ENCODE data around the gene ATP13A3. TPM values are rescaled to one million over a fixed set of nuclear protein-coding genes. Genes with fewer than 3 reads are reported as not detected.

Gene ATP13A3
- total and polyA plus RNA-seq, 11 donors = 26.6 to 237 (median 105) TPM

- peaks cover 0 to 16% (median 4%) of the 10 kb centered on the region in 9 donors for H3K27me3 ChIP-seq
- H3K4me3 ChIP-seq = no peak overlapping the region
- H3K27ac ChIP-seq = no peak overlapping the region
- TF ChIP-seq CTCF (IDR thresholded peaks at IDR 0.05) (no peak), POLR2A (IDR thresholded peaks at IDR 0.05) (no peak)
- ATAC-seq (no peak), DNase-seq (no peak)
- no peaks in the 10 kb centered on the region for H3K4me1 ChIP-seq
- H3K9me3 ChIP-seq = no peaks in the 10 kb centered on the region
- WGBS, 4 donors = 84 to 100% (median 94%) methylated on average over 11 to 12 of the region's 12 CpGs
- intact Hi-C loops (cut with DNase I) = no loop called here
- no peaks in the 10 kb centered on the region for H3K36me3 ChIP-seq
Measured at GRCh38 chr3:194384569-194385001, 102.2 kb downstream of the ATP13A3 start.

- intact Hi-C loops (cut with DNase I) = no loop called here
- 77 to 81% (median 80%) methylated on average over 6 of the region's 6 CpGs for WGBS, 4 donors
- no peaks in the 10 kb centered on the region for H3K4me1 ChIP-seq
- no peak for TF ChIP-seq POLR2A (IDR thresholded peaks at IDR 0.05)
- no peak for TF ChIP-seq CTCF (IDR thresholded peaks at IDR 0.05)
- peaks cover 0 to 17% (median 4%) of the 10 kb centered on the region in 9 donors for H3K27me3 ChIP-seq
- H3K9me3 ChIP-seq = no peaks in the 10 kb centered on the region
- no peak overlapping the region for H3K4me3 ChIP-seq
- DNase-seq (no peak), ATAC-seq (no peak)
- H3K36me3 ChIP-seq = no peaks in the 10 kb centered on the region
- no peak overlapping the region for H3K27ac ChIP-seq
Measured at GRCh38 chr3:194384156-194384555, 102.6 kb downstream of the ATP13A3 start.

GRCh38 chr3:194383276-194383940 lies 103.4 kb downstream of the ATP13A3 start:
- no peak overlapping the region for H3K27ac ChIP-seq
- H3K4me1 ChIP-seq = no peaks in the 10 kb centered on the region
- H3K36me3 ChIP-seq = no peaks in the 10 kb centered on the region
- H3K4me3 ChIP-seq = no peak overlapping the region
- no peaks in the 10 kb centered on the region for H3K9me3 ChIP-seq
- ATAC-seq (no peak), DNase-seq (no peak)
- TF ChIP-seq CTCF (IDR thresholded peaks at IDR 0.05) (no peak), POLR2A (IDR thresholded peaks at IDR 0.05) (no peak)
- H3K27me3 ChIP-seq = peaks cover 0 to 17% (median 4%) of the 10 kb centered on the region in 9 donors
- intact Hi-C loops (cut with DNase I) = no loop called here
- 88 to 93% (median 90%) methylated on average over 14 of the region's 14 CpGs for WGBS, 4 donors

- ATAC-seq (no peak), DNase-seq (no peak)
- Histone ChIP-seq H3K4me3 (no peak overlapping the region), H3K4me1 (no peaks in the 10 kb centered on the region), H3K36me3 (no peaks in the 10 kb centered on the region), H3K9me3 (no peaks in the 10 kb centered on the region), H3K27me3 (peaks cover 0 to 17% (median 4%) of the 10 kb centered on the region in 9 donors), H3K27ac (no peak overlapping the region)
- 64 to 81% (median 76%) methylated on average over 9 of the region's 9 CpGs for WGBS, 4 donors
- TF ChIP-seq POLR2A (IDR thresholded peaks at IDR 0.05) (no peak), CTCF (IDR thresholded peaks at IDR 0.05) (no peak)
- intact Hi-C loops (cut with DNase I) = no loop called here
Measured at GRCh38 chr3:194382892-194383223, 103.9 kb downstream of the ATP13A3 start.

Data from heart left ventricle (tissue), 16 donors.